ENCODE measurements around the gene MEX3A.
"Not testable (repeated sequence)": the region's sequence is repeated elsewhere in the genome, so short reads cannot be mapped to it uniquely, and the experiment has no call there.

MEX3A gene

DNA sequence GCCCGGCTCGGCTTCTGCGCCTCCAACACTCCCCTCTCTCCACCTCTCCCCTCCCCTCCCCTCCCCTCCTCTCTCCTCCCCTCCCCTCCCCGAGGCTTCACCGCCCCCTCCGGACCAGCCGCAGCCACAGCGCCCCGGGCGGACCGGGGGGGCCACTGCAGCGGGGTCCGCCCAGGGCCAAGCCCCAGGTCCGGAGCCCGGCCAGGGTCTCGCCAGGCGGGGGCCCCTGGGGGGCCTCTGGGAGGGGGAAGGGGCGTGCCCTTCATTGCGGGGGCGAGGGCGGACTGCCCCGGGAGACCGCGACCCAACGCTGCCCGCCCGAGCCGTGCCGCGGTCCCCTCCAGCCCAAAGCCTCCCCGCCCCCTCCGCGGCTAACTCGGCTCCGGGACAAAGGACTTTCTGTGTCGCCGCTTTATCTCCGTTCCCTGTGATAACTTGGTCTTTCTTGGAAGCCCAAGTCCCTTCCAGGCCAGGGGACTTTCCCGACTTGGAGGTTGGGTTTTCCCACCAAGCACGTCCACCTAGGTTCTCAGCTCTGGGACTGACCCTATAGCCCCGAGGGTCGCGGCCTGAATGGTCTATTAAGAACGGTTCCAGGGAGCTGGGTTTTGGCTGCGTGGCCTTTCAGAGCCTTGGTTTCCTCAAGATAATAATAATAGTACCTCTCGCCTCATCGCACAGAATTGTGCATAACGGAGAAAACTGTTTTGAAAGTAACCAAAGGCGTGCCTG is 28.3 kb downstream of the MEX3A start, which contains the start of gene UBQLN4:
Gene UBQLN4, minus strand, starts transcription at position 31 of the 732 bp plus-strand sequence. CDS start 97 bp downstream, outside the sequence.
- peak; percentile 67 for DNase-seq

DNA sequence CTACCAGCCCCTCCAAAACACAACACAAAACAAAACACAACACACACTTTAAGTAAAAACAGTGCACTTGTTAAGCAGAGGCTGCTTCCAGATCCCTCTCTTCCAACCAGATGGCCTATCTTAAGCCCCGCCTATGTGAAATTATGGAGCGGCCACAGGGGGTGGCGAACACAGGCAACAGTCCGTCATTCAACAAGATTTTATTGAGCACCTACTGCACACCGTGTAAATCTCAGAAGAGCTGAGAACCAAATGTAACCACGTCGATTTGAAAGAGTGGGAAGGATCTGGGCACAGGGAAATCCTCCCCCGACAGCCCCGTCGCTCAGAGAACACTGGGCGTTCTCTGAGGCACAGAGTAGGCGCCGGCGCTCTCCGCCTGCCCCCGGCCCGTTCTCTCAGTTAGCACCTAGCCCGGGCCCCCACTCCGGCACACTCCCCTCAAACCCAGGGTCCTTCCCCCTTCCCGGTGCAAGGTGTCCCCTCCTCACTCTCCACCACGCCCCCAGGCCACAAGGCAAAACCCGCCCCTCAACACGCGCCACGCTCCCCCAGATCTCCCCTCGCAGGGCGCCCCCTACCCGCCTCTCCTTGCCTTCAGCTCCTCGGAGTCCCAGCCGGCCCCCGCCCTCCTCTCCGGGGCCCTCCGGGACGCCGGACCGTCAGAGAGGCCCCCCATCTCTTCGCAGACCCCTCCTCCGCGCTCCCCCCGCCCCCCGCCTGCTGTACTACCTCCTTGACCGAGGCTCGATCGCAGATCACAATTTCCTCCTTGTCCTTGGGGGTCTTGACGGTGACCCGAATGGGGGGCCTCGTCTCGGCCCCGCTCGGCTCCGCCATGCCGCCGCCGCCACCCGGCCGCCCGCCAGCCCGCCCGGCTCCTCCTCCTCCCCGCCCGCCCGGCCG is 29.1 kb downstream of the MEX3A start:
- DNase-seq = peak; percentile 49

DNA sequence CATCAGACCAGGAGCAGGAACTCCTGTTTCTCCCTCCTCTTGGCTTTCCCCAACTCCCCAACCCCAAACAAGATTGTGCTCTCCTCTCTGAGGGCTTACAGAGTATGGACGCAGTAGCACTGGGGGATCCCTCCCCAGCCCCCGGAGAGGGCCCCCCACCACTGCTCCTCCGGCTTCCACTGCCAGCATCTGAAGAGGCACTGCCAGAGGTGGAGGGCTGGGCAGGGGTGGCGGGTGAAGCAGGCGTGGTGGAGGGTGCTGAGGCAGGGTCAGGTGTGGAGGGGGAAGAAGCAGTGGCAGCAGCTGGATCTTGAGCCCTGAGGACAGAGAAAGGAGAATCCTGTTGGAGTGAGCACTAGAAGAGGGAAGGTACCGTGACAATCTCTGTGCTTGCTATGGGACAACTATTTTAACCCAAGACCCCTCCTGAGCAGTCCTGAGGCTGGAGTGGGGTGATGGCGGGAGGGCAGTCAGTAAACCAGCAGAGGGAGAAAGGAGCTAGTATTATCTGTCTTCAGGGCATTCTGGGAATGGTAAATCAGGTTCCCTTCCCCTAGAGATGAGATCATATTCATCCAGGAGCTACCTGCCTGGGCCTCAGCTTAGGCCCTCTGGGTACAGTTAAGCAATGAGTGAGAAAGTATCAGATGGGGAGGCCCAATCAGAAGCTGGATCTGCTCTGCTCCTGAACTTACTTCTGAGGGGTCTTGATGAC is 31.1 kb downstream of the MEX3A start:
- DNase-seq = no peak

DNA sequence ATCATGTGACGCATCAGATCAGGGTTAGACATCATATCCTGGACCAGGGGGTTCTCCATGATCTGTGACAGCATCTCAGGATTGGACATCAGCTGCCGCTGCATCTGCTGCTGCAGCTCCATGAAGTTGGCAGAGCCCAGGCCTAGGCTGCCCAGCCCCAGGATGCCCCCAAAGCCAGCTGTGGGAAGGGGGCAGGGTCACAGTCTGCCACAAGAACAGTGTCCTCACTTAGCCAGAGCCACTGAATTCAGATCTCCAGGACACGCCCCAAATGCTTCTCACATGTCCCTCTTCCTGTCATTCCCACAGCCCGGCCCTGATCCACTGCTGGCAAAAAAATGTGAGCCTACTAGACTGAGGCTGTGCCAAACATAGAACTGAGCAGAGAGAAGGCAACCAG is 31.9 kb downstream of the MEX3A start:
- no peak for DNase-seq

DNA sequence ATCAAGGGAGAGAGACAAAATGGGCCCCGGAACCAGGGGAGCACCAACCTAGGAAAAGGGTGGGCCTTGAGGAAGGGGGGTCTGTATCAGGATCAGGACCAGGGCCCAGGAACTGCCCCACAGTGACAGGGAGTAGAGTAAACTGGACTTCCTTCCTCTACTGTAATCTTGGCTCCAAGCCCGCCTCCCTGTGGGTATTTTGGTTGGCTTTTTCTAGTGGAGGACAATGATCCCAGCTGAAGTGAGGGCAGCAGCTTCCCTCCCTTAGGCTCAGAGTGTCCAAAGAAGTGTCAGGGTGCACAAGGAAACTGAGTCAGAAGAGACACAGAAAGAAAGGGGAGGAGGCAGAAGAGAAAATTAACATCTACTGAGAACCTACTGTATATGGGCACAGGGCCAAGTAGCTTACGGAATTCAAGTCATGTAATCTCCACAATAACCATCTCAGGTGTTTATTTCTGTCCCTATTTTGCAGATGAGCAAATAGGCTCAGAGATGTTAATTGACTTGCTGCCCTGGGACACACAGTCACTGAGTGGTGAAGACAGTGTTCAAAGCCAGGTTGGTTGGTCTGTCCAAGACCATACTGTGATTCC is 33.5 kb downstream of the MEX3A start:
- DNase-seq = no peak

DNA sequence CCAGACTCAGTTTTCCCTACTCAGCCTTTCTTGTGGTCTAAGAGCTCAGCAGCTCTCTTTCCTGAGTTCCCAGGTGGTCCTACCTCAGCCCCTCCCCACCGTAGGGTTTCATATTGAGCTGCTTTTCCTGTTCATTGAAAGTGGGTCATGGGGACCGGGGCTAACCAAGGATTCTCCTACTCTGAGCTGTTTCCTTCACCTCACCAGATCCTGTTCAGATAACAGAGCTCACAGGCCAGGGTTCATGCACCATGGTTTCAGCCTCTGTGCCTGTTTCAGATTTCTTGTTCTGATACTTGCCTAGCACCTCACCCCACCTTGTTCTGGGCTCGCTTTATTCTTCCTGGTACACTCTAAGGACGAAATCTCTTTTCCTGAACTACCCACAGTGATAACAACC is 37.2 kb downstream of the MEX3A start:
- no peak for DNase-seq

DNA sequence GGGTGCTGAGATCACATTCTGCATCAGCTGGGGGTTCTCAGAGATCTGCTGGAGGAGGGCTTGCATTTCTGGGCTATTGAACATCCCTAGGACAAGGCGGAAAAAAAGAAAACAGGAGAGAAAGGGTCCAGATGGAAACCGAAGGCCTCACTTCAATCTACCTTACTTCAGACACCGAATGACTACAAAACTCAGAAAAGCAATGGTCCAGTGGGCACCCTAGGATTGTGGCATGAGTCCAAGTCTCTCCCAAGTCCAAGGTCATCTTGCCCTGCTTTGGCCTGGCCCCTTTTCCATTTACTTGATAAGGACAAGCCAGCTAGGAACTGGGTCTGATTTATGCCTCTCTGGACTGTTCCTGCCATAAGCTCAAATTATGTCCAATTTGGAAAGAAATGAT is 39.4 kb downstream of the MEX3A start:
- DNase-seq = no peak

DNA sequence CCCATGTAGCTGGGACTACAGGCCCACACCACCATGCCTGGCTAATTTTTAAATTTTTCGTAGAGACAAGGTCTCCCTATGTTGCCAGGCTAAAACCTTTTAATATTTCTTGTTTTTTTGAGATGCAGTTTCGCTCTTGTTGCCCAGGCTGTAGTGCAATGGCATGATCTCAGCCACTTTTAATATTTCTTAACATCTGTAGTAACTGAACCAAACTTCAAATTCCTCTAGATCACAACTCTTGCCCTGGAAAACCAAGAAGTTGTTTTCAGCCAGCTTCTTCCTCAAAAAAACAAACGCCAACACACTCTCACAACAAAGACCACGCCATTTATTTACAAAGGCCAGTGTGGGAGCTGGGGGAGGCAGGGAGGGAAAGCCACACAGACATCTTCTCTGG is 47.3 kb downstream of the MEX3A start:
- not testable (repeated sequence) for DNase-seq

DNA sequence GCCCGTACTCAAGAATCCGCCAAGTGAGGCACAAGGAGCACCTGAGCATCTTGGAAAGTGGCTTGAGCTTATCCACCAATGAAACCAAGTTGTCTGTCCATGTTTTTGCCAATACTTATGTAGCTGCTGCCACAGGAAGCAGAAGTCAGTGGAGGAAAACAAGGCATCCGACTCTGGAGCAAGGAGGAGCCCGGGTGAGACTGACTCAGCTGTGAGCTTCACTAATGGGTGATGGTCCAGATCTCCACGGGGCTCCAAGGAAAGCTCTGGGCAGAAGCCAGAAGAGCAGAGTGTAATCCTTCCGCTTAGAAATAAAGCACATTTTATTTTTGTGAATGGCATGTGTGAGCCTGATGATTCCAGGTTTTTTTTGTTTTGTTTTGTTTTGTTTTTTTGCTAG is 49.3 kb downstream of the MEX3A start:
- DNase-seq = no peak

DNA sequence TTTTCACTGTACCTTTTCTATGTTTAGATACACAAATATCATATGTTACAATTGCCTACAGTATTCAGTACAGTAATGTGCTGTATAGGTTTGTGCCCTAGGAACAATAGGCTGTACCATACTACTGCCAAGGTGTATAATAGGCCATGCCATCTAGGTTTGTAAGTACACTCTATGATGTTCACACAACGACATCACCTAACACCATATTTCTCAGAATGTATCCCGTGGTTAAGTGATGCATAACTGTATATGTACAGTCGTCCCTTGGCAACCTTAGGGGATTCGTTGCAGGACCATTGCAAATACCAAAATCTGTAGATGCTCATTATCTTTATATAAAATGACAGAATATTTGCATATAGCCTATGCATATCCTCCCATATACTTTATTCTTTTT is 55.7 kb downstream of the MEX3A start:
- DNase-seq = no peak

DNA sequence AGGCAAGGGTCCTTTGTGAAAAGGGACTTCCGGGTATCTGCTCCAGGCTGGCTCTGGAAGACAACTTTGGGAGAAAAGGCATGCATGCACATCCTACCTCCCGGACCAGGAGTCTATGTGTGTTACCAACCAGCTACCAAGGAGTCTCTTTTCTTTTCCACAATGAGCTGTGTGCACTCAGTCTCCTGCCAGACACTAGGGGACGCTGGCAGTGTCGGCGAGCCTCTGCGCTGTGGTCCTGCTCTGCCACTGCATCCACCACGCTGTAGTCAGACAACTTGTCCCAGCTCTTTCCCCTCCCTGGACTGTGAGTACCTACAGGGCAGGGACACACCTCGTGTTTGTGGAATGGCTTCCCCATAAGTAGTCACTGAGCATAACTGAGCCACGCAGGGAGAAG is 56.4 kb downstream of the MEX3A start:
- DNase-seq = no peak

DNA sequence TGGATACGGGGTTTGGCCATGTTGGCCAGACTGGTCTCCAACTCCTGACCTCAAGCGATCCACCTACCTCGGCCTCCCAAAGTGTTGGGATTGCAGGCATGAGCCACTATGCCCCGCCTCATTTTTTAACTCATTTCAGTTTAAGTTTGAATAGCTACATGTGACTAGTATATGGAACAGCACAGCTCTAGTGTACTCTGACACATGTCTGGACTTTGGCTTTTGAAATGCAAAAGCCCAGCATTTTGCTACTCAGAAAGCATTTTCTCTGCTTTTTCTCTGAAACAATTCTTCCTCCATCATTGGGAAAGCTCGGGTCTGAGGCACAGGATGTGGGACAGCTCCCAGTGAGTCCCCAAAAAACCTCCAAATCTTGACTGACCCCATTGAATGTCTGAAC is 57.5 kb downstream of the MEX3A start:
- DNase-seq = no peak
